ENCODE measurements around the gene RTKN2.

GRCh38 chr10:62149621-62150020, 119.0 kb downstream of the RTKN2 start:
- TF ChIP-seq CTCF (IDR thresholded peaks at IDR 0.05) (no peak), POLR2AphosphoS5 (IDR thresholded peaks at IDR 0.05) (no peak), POLR2A (IDR thresholded peaks at IDR 0.05) (no peak)
